Iris pigment epithelial cell (primary cell): ENCODE measurements around the gene GPNMB.
"Not testable (repeated sequence)": the region's sequence is repeated elsewhere in the genome, so short reads cannot be mapped to it uniquely, and the experiment has no call there.

ENCODE experiments used
- DNase-seq: peaks from one replicate; pipeline ENCODE4 v3.0.0-alpha.2; 2011; ENCODE audit warnings: low read depth

The GPNMB gene

GRCh38 chr7:23299770-23300300 lies 53.3 kb downstream of the GPNMB start:
- DNase-seq, result peak; percentile 65

GRCh38 chr7:23306936-23307521 lies 60.5 kb downstream of the GPNMB start:
- DNase-seq, result no peak

DNA sequence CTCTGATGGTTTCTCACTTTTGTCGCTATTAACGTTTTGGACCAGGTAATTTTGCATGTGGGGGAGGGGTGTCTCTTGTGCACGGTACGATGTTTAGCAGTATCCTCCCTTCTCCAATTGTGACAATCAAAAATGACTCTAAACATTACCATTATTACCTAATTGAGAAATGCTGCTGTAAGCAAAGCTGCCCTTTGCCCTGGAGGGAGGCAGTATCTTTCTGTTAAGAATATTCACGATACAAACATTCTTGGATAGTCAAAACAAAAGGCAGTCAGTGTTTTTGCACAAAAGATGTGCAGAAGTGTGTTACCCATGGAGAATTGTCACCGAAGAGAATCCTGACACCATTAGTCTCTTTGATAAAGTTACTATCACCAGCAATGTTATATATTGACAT lies 62.2 kb downstream of the GPNMB start:
- DNase-seq, result no peak

DNA sequence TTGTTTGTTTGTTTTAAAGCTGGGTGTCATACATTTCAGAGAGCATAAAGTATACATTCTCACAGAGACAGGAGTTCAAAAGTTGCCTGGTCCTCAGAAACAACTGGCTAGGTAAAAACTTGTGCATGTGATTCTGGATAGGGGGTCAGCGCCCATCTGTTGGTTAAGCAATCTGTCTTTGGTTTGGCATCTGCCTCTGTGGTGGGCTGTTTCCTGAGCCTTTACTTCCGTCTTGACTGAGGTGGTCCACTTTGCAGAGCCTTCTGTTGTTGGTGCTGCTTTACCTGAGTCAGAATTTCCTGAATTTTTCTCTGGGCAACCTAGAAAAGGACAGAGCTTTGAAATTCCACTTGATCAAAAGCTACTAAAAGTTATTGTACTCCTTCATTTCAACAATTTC lies 65.6 kb downstream of the GPNMB start:
- DNase-seq, result not testable (repeated sequence)

- DNase-seq, result peak; percentile 49
These were observed 68.8 kb downstream of the GPNMB start for GRCh38 chr7:23315366-23315765.
